Peyer's patch (tissue), 4 donors: ENCODE data around the gene RAN.

Experiments used
- CTCF ChIP-seq, 6 experiments: fragments of 450-650 bp in 4 of 6; fragments of 200-600 bp in 2 of 6; sonication (generic) in 1 of 6; IDR thresholded peaks; one replicate each; pipeline ENCODE4 v1.5.1; 2017 to 2019; ENCODE audit warnings: antibody characterized with exemption in 6 of 6, mild to moderate bottlenecking in 3 of 6, moderate library complexity in 1 of 6
- POLR2A ChIP-seq, 2 donors: fragments of 450-650 bp; IDR thresholded peaks; one replicate each; pipeline ENCODE4 v1.5.1; 2017; ENCODE audit warnings: antibody characterized with exemption in 2 of 2, mild to moderate bottlenecking in 2 of 2, moderate library complexity in 2 of 2

GRCh38 chr12:130835436-130835835, 36.4 kb upstream of the RAN start:
- TF ChIP-seq POLR2A (IDR thresholded peaks at IDR 0.05) (no peak), CTCF (IDR thresholded peaks at IDR 0.05) (no peak)
